HepG2 (cell line): Measurements from ENCODE around the gene SLC22A14. TPM values are rescaled to one million over a fixed set of nuclear protein-coding genes. Genes with fewer than 3 reads are reported as not detected.

Source experiments
- ARID2 ChIP-seq: sonication (generic); formaldehyde crosslinking; IDR thresholded peaks from 2 replicates; pipeline ENCODE4 v1.8.1; 2022; ENCODE audit warnings: mild to moderate bottlenecking, missing genetic modification reagents, borderline replicate concordance
- DPF2 ChIP-seq: sonication (generic); formaldehyde crosslinking; IDR thresholded peaks from 2 replicates; pipeline ENCODE4 v1.4.0; 2020; ENCODE audit warnings: mild to moderate bottlenecking, low read depth, missing genetic modification reagents, borderline replicate concordance
- KDM6A ChIP-seq: IDR thresholded peaks from 2 replicates; pipeline ENCODE4 v1.6.1; 2016; ENCODE audit warnings: low read depth
- MED8 ChIP-seq: sonication (generic); formaldehyde crosslinking; IDR thresholded peaks from 2 replicates; pipeline ENCODE4 v1.8.1; 2023; ENCODE audit warnings: mild to moderate bottlenecking, missing genetic modification reagents; ENCODE audit not compliant: insufficient replicate concordance
- MYPOP ChIP-seq: sonication (generic); formaldehyde crosslinking; IDR thresholded peaks from 2 replicates; pipeline ENCODE4 v1.8.1; 2023; ENCODE audit warnings: mild to moderate bottlenecking, moderate library complexity, missing genetic modification reagents
- NR3C1 ChIP-seq: sonication (generic); formaldehyde crosslinking; IDR thresholded peaks from 2 replicates; pipeline ENCODE4 v1.4.0; 2020; ENCODE audit warnings: missing genetic modification reagents
- PAWR ChIP-seq: sonication (generic); formaldehyde crosslinking; IDR thresholded peaks from 2 replicates; pipeline ENCODE4 v1.4.0; 2020; ENCODE audit warnings: missing genetic modification reagents, mild to moderate bottlenecking, borderline replicate concordance
- SMAD3 ChIP-seq: sonication (generic); formaldehyde crosslinking; IDR thresholded peaks from 2 replicates; pipeline ENCODE4 v1.4.0; 2020; ENCODE audit warnings: missing genetic modification reagents
- SMYD3 ChIP-seq: sonication (generic); formaldehyde crosslinking; IDR thresholded peaks from 2 replicates; pipeline ENCODE4 v1.8.1; 2023; ENCODE audit warnings: mild to moderate bottlenecking, missing genetic modification reagents
- TAF15 ChIP-seq: fragments of 200-400 bp; formaldehyde crosslinking; IDR thresholded peaks from one replicate; pipeline ENCODE4 v1.6.1; 2018; ENCODE audit warnings: mild to moderate bottlenecking, low read depth, low read length; ENCODE audit not compliant: poor library complexity, severe bottlenecking
- TBX3 ChIP-seq: fragments of 450-650 bp; IDR thresholded peaks from 2 replicates; pipeline ENCODE4 v1.6.1; 2017; ENCODE audit warnings: antibody characterized with exemption, mild to moderate bottlenecking, inconsistent platforms, borderline replicate concordance
- ZBTB8A ChIP-seq: sonication (generic); formaldehyde crosslinking; IDR thresholded peaks from 2 replicates; pipeline ENCODE4 v1.4.0; 2020; ENCODE audit warnings: mild to moderate bottlenecking, low read depth, missing genetic modification reagents, borderline replicate concordance
- ZFYVE20 ChIP-seq: sonication (generic); formaldehyde crosslinking; IDR thresholded peaks from 2 replicates; pipeline ENCODE4 v1.8.0; 2023; ENCODE audit warnings: low read depth, mild to moderate bottlenecking, moderate library complexity, missing genetic modification reagents, borderline replicate concordance
- ZNF780A ChIP-seq: sonication (generic); formaldehyde crosslinking; IDR thresholded peaks from 2 replicates; pipeline ENCODE4 v1.8.0; 2022; ENCODE audit warnings: mild to moderate bottlenecking, missing genetic modification reagents, moderate library complexity
- polyA plus RNA-seq, 8 experiments: library from polyadenylated mRNA; depleted of rRNA in 3 of 8; stranded (reverse) in 7 of 8; unstranded in 1 of 8; fragments of >200 nt; fragmentation: Illumina TruSeq in 4 of 8; extraction: Trizol in 4 of 8; gene quantifications; 2 replicates each; pipeline versions ENCODE4 v1.2.1 to v1.2.3, GENCODE V29; 2011 to 2016; ENCODE audit warnings: low read depth in 4 of 8, missing spikeins in 1 of 8, mixed read lengths in 1 of 8; ENCODE audit not compliant: insufficient read depth in 1 of 8
- total RNA-seq, 5 experiments: library from RNA; depleted of rRNA; stranded (reverse); fragments of >200 nt; fragmentation: Illumina TruSeq; extraction: Trizol; gene quantifications; 2 replicates each; pipeline ENCODE4 v1.2.3, GENCODE V29; 2016; ENCODE audit warnings: low read depth in 1 of 5
- TF ChIP-seq, protein P1 (sequence below): fragments of 450-650 bp; IDR thresholded peaks from 2 replicates; pipeline ENCODE4 v1.6.1; 2017; ENCODE audit warnings: mild to moderate bottlenecking
- TF ChIP-seq, protein P2 (sequence below): sonication (generic); formaldehyde crosslinking; IDR thresholded peaks from 2 replicates; pipeline ENCODE4 v1.5.0; 2020; ENCODE audit warnings: missing genetic modification reagents
- TF ChIP-seq, protein P3 (sequence below): sonication (generic); formaldehyde crosslinking; IDR thresholded peaks from 2 replicates; pipeline ENCODE4 v1.4.0; 2020; ENCODE audit warnings: missing genetic modification reagents, borderline replicate concordance
- TF ChIP-seq, protein P4 (sequence below): sonication (generic); formaldehyde crosslinking; IDR thresholded peaks from 2 replicates; pipeline ENCODE4 v1.8.1; 2023; ENCODE audit warnings: mild to moderate bottlenecking, missing genetic modification reagents

SLC22A14 gene
- total and polyA plus RNA-seq, 2 of the 13 experiments (the other 11 are each of a cell fraction or from before 2014, with no cell fraction given): 0.03 TPM; not detected in 1

DNA sequence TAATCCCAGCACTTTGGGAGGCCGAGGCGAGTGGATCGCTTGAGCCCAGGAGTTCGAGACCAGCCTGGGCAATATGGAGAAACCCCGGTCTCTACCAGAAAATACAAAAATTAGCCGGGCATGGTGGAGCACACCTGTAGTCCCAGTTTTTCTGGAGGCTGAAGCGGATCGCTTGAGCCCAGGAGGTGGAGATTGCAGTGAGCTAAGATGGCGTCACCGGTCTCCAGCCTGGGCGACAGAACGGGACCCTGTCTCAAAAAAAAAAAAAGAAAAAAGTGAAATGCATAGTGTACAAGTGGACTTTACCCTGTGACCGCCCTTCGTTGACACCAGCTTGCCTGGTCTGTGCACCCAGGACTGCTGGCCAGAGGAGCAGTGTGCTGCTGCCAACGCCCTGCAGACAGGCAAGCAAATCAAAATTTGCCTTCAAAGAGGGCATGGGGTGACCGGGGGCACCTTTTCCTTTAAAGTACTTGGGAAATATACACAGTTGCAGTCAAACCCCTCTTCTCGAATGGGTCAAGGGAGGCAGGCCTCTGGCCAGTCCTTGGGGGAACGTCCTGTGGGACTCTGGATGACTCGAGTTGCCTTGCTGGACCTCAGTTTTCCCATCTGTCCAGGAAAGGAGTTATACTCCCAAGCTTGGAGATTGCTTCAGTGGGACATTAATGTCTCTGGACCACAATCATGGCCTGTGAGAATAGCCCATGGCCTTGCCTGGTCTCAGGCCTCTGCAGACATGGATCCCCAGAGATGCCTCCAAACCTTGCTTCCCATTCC lies 65.5 kb downstream of the SLC22A14 start (continued):
- TF ChIP-seq TAF15 (no peak), PAWR (CRISPR knock-in tag) (no peak), MED8 (CRISPR knock-in tag) (no peak), ARID2 (CRISPR knock-in tag) (peak; percentile 69; the same call in 1 of the 2 replicates), KDM6A (CRISPR knock-in tag) (0 out of 2 replicates have a peak, but pooled peaks have one; percentile 14), NR3C1 (CRISPR knock-in tag) (no peak), TBX3 (peak; percentile 31; the same call in 1 of the 2 replicates), SMYD3 (peak; percentile 2; the same call in 1 of the 2 replicates), ZNF780A (CRISPR knock-in tag) (no peak), ZBTB8A (CRISPR knock-in tag) (no peak), MYPOP (no peak), DPF2 (CRISPR knock-in tag) (no peak), SMAD3 (peak; percentile 34; the same call in 1 of the 2 replicates), ZFYVE20 (no peak)
- TF ChIP-seq, protein P1, sequence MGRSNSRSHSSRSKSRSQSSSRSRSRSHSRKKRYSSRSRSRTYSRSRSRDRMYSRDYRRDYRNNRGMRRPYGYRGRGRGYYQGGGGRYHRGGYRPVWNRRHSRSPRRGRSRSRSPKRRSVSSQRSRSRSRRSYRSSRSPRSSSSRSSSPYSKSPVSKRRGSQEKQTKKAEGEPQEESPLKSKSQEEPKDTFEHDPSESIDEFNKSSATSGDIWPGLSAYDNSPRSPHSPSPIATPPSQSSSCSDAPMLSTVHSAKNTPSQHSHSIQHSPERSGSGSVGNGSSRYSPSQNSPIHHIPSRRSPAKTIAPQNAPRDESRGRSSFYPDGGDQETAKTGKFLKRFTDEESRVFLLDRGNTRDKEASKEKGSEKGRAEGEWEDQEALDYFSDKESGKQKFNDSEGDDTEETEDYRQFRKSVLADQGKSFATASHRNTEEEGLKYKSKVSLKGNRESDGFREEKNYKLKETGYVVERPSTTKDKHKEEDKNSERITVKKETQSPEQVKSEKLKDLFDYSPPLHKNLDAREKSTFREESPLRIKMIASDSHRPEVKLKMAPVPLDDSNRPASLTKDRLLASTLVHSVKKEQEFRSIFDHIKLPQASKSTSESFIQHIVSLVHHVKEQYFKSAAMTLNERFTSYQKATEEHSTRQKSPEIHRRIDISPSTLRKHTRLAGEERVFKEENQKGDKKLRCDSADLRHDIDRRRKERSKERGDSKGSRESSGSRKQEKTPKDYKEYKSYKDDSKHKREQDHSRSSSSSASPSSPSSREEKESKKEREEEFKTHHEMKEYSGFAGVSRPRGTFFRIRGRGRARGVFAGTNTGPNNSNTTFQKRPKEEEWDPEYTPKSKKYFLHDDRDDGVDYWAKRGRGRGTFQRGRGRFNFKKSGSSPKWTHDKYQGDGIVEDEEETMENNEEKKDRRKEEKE: no peak
- TF ChIP-seq, protein P2, sequence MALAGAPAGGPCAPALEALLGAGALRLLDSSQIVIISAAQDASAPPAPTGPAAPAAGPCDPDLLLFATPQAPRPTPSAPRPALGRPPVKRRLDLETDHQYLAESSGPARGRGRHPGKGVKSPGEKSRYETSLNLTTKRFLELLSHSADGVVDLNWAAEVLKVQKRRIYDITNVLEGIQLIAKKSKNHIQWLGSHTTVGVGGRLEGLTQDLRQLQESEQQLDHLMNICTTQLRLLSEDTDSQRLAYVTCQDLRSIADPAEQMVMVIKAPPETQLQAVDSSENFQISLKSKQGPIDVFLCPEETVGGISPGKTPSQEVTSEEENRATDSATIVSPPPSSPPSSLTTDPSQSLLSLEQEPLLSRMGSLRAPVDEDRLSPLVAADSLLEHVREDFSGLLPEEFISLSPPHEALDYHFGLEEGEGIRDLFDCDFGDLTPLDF (CRISPR knock-in tag): 0 out of 2 replicates have a peak, but pooled peaks have one; percentile 43
- TF ChIP-seq, protein P3, sequence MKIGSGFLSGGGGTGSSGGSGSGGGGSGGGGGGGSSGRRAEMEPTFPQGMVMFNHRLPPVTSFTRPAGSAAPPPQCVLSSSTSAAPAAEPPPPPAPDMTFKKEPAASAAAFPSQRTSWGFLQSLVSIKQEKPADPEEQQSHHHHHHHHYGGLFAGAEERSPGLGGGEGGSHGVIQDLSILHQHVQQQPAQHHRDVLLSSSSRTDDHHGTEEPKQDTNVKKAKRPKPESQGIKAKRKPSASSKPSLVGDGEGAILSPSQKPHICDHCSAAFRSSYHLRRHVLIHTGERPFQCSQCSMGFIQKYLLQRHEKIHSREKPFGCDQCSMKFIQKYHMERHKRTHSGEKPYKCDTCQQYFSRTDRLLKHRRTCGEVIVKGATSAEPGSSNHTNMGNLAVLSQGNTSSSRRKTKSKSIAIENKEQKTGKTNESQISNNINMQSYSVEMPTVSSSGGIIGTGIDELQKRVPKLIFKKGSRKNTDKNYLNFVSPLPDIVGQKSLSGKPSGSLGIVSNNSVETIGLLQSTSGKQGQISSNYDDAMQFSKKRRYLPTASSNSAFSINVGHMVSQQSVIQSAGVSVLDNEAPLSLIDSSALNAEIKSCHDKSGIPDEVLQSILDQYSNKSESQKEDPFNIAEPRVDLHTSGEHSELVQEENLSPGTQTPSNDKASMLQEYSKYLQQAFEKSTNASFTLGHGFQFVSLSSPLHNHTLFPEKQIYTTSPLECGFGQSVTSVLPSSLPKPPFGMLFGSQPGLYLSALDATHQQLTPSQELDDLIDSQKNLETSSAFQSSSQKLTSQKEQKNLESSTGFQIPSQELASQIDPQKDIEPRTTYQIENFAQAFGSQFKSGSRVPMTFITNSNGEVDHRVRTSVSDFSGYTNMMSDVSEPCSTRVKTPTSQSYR (CRISPR knock-in tag): peak; percentile 18; the same call in 1 of the 2 replicates
- TF ChIP-seq, protein P4, sequence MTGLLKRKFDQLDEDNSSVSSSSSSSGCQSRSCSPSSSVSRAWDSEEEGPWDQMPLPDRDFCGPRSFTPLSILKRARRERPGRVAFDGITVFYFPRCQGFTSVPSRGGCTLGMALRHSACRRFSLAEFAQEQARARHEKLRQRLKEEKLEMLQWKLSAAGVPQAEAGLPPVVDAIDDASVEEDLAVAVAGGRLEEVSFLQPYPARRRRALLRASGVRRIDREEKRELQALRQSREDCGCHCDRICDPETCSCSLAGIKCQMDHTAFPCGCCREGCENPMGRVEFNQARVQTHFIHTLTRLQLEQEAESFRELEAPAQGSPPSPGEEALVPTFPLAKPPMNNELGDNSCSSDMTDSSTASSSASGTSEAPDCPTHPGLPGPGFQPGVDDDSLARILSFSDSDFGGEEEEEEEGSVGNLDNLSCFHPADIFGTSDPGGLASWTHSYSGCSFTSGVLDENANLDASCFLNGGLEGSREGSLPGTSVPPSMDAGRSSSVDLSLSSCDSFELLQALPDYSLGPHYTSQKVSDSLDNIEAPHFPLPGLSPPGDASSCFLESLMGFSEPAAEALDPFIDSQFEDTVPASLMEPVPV (CRISPR knock-in tag): no peak
